ENCODE data around the gene LUC7L. TPM values are rescaled to one million over a fixed set of nuclear protein-coding genes. Genes with fewer than 3 reads are reported as not detected.

Gene LUC7L
- total RNA-seq, 1 experiment from 2014 or later = 137 TPM

GRCh38 chr16:185213-185612 is 44.0 kb downstream of the LUC7L start:
- Histone ChIP-seq H3K9me3 (ENCODE audit: control insufficient read depth, low read depth, low read length) (no peaks in the 10 kb centered on the region), H2BK20ac (ENCODE audit: low read depth, low read length, poor library complexity, severe bottlenecking) (no peak overlapping the region), H3K4ac (ENCODE audit: low read depth, low read length) (no peak overlapping the region), H4K20me1 (ENCODE audit: control insufficient read depth, insufficient read depth, insufficient read length) (no peaks in the 10 kb centered on the region), H3K23me2 (ENCODE audit: insufficient read length, low read depth, low read length, poor library complexity, severe bottlenecking) (peaks cover 5% of the 10 kb centered on the region), H3K18ac (ENCODE audit: insufficient read length, low read depth, low read length) (no peak overlapping the region), H3K4me1 (ENCODE audit: insufficient read depth, low read length) (no peaks in the 10 kb centered on the region), H3K79me1 (ENCODE audit: insufficient read depth, low read depth, low read length, poor library complexity, severe bottlenecking) (no peaks in the 10 kb centered on the region), H3K23ac (ENCODE audit: insufficient read length, low read depth, low read length) (no peak overlapping the region), H4K8ac (replicated peaks; ENCODE audit: insufficient read length, low read depth, low read length) (no peak overlapping the region), H3K79me2 (ENCODE audit: insufficient read depth, low read length) (no peaks in the 10 kb centered on the region), H3K9ac (ENCODE audit: extremely low read depth, insufficient read length, low read length) (no peak overlapping the region), H3K56ac (ENCODE audit: insufficient read length, low read depth, low read length) (no peak overlapping the region), H4K91ac (ENCODE audit: insufficient read length, low read depth, low read length) (no peak overlapping the region), H2BK120ac (ENCODE audit: low read depth, low read length, poor library complexity, severe bottlenecking) (no peak overlapping the region), H2AK5ac (ENCODE audit: insufficient read length, low read length) (no peak overlapping the region), H2BK15ac (ENCODE audit: low read depth, low read length) (no peak overlapping the region), H3K4me2 (ENCODE audit: insufficient read depth, insufficient read length, low read length) (no peak overlapping the region), H2BK12ac (ENCODE audit: insufficient read length, low read depth, low read length) (no peak overlapping the region), H3K14ac (ENCODE audit: insufficient read depth, low read length) (no peak overlapping the region), H3K27ac (ENCODE audit: insufficient read length, low read depth, low read length) (no peak overlapping the region), H3T11ph (ENCODE audit: low read length) (no peak overlapping the region), H3K27me3 (ENCODE audit: insufficient read depth, low read length) (no peaks in the 10 kb centered on the region; the same call in 1 of the 2 replicates), H2AFZ (ENCODE audit: low read length) (no peak overlapping the region), H4K5ac (ENCODE audit: insufficient read length, low read depth, low read length) (no peak overlapping the region), H2BK5ac (ENCODE audit: insufficient read length, low read length) (no peak overlapping the region)
- TF ChIP-seq, protein P1, sequence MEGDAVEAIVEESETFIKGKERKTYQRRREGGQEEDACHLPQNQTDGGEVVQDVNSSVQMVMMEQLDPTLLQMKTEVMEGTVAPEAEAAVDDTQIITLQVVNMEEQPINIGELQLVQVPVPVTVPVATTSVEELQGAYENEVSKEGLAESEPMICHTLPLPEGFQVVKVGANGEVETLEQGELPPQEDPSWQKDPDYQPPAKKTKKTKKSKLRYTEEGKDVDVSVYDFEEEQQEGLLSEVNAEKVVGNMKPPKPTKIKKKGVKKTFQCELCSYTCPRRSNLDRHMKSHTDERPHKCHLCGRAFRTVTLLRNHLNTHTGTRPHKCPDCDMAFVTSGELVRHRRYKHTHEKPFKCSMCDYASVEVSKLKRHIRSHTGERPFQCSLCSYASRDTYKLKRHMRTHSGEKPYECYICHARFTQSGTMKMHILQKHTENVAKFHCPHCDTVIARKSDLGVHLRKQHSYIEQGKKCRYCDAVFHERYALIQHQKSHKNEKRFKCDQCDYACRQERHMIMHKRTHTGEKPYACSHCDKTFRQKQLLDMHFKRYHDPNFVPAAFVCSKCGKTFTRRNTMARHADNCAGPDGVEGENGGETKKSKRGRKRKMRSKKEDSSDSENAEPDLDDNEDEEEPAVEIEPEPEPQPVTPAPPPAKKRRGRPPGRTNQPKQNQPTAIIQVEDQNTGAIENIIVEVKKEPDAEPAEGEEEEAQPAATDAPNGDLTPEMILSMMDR (conservative IDR thresholded peaks at IDR 0.05) = no peak
- no CpG with 5 or more reads among the region's 13 CpGs for whole genome bisulfite sequencing (ENCODE audit: extremely low coverage, insufficient read length, low lambda C conversion rate)
- H3K36me3 Mint-ChIP-seq (ENCODE audit: insufficient read depth in 1 of 3, low read depth in 3 of 3) = peaks cover 24 to 43% (median 37%) of the 10 kb centered on the region in 3 experiments
- peaks cover 4% of the 10 kb centered on the region for H3K27me3 Mint-ChIP-seq (ENCODE audit: low read depth)
- no peaks in the 10 kb centered on the region for H3K4me1 Mint-ChIP-seq
- H3K9me3 Mint-ChIP-seq = no peaks in the 10 kb centered on the region; a peak in 1 of 5 replicates
- H3K27ac Mint-ChIP-seq = 0 out of 7 replicates have a peak overlapping the region, but pooled peaks of 1 of the 3 experiments have one; percentile 59
- peak overlapping the region in 1 of 2 experiments; percentile 24; a peak in 1 of 5 replicates for H3K4me3 Mint-ChIP-seq
- no peak for DNase-seq
